ENCODE results near the gene PTPN13.

The PTPN13 gene

GRCh38 chr4:86593688-86594558 is at the start of gene PTPN13 (continued):
- TF ChIP-seq ZNF10 (tag by site-specific recombination; IDR thresholded peaks at IDR 0.05) (no peak), ZNF521 (tag by site-specific recombination; IDR thresholded peaks at IDR 0.05) (no peak), ZNF639 (tag by site-specific recombination; IDR thresholded peaks at IDR 0.05) (no peak), ZNF544 (tag by site-specific recombination; IDR thresholded peaks at IDR 0.05) (no peak), PRDM6 (tag by site-specific recombination; IDR thresholded peaks at IDR 0.05) (no peak), CTCF (tag by site-specific recombination; IDR thresholded peaks at IDR 0.05) (peak; percentile 25; the same call in 1 of the 2 replicates), ZNF280C (tag by site-specific recombination; IDR thresholded peaks at IDR 0.05) (no peak), ZNF18 (tag by site-specific recombination; IDR thresholded peaks at IDR 0.05) (0 out of 2 replicates have a peak, but pooled peaks have one; percentile 58), BCL11A (tag by site-specific recombination; IDR thresholded peaks at IDR 0.05; ENCODE audit: low read depth) (no peak), PBX3 (CRISPR knock-in tag; IDR thresholded peaks at IDR 0.05) (peak; percentile 87; the same call in 1 of the 2 replicates), KLF9 (tag by site-specific recombination; IDR thresholded peaks at IDR 0.05; ENCODE audit: low read depth) (peak; percentile 63; the same call in 1 of the 2 replicates), ZNF416 (tag by site-specific recombination; IDR thresholded peaks at IDR 0.05) (no peak), ZNF266 (tag by site-specific recombination; IDR thresholded peaks at IDR 0.05; ENCODE audit: low read depth) (no peak), ZBTB20 (tag by site-specific recombination; IDR thresholded peaks at IDR 0.05) (no peak), KLF10 (tag by site-specific recombination; IDR thresholded peaks at IDR 0.05) (no peak; the same call in 1 of the 2 replicates), ZNF2 (tag by site-specific recombination; IDR thresholded peaks at IDR 0.05) (peak; percentile 47), ZNF404 (tag by site-specific recombination; IDR thresholded peaks at IDR 0.05) (no peak), ZBTB48 (tag by site-specific recombination; IDR thresholded peaks at IDR 0.05) (peak; percentile 59), ZNF426 (tag by site-specific recombination; IDR thresholded peaks at IDR 0.05) (no peak), ZXDB (tag by site-specific recombination; IDR thresholded peaks at IDR 0.05) (peak; percentile 39), KLF1 (tag by site-specific recombination; IDR thresholded peaks at IDR 0.05) (peak; percentile 39), ZNF530 (tag by site-specific recombination; IDR thresholded peaks at IDR 0.05; ENCODE audit: low read depth) (no peak), ZNF311 (tag by site-specific recombination; IDR thresholded peaks at IDR 0.05; ENCODE audit: borderline replicate concordance) (no peak), ZNF518A (tag by site-specific recombination; conservative IDR thresholded peaks at IDR 0.05; ENCODE audit: low read depth) (no peak)
